WTC11 (cell line): ENCODE measurements around the gene FRAT2. TPM values are rescaled to one million over a fixed set of nuclear protein-coding genes. Genes with fewer than 3 reads are reported as not detected.

Experiments
- ATAC-seq: fragments of 200-7000 bp; cut with Tn5 transposase; 2 replicates; pipeline ENCODE4 v1.10.0; 2021; ENCODE audit warnings: mild to moderate bottlenecking, moderate library complexity
- CTCF ChIA-PET: fragments of 300-600 bp; sonication (Branson Sonifier 250); formaldehyde crosslinking; loops from one replicate; lab custom pipeline; 2021; ENCODE audit warnings: antibody characterized with exemption; lab: Charles Lee
- POLR2A ChIA-PET: fragments of 350-600 bp; sonication (Branson Sonifier 250); formaldehyde crosslinking; loops from one replicate; lab custom pipeline; 2021; ENCODE audit warnings: antibody characterized with exemption; lab: Charles Lee
- DNase-seq: peaks from one replicate; pipeline ENCODE4 v3.0.0; 2021; ENCODE audit warnings: low spot score
- H3K27ac Mint-ChIP-seq: 2 replicates; pipeline ENCODE4 v1.8.0; 2021; ENCODE audit warnings: mixed read lengths
- H3K27me3 Mint-ChIP-seq: 2 replicates; pipeline ENCODE4 v1.8.0; 2021; ENCODE audit warnings: low read depth, mild to moderate bottlenecking, moderate library complexity, mixed read lengths
- H3K36me3 Mint-ChIP-seq: 2 replicates; pipeline ENCODE4 v1.8.0; 2021; ENCODE audit warnings: mixed read lengths
- H3K4me1 Mint-ChIP-seq: 2 replicates; pipeline ENCODE4 v1.8.0; 2022; ENCODE audit warnings: mixed read lengths
- H3K4me3 Mint-ChIP-seq: 2 replicates; pipeline ENCODE4 v1.8.0; 2021; ENCODE audit warnings: mild to moderate bottlenecking, moderate library complexity, mixed read lengths
- H3K9me3 Mint-ChIP-seq: 2 replicates; pipeline ENCODE4 v1.8.0; 2021; ENCODE audit warnings: mixed read lengths
- CBFB ChIP-seq: sonication (generic); formaldehyde crosslinking; IDR thresholded peaks from 2 replicates; pipeline ENCODE4 v1.8.1; 2022; ENCODE audit warnings: mild to moderate bottlenecking, low read depth, missing genetic modification reagents
- CREM ChIP-seq: sonication (generic); formaldehyde crosslinking; IDR thresholded peaks from 2 replicates; pipeline ENCODE4 v1.8.1; 2022; ENCODE audit warnings: mild to moderate bottlenecking, missing genetic modification reagents, moderate library complexity
- ETV6 ChIP-seq: sonication (generic); formaldehyde crosslinking; IDR thresholded peaks from 2 replicates; pipeline ENCODE4 v1.8.1; 2022; ENCODE audit warnings: mild to moderate bottlenecking, missing genetic modification reagents
- FOXJ3 ChIP-seq: sonication (generic); formaldehyde crosslinking; IDR thresholded peaks from 2 replicates; pipeline ENCODE4 v1.9.0; 2021; ENCODE audit warnings: missing genetic modification reagents, mild to moderate bottlenecking, borderline replicate concordance
- FOXK1 ChIP-seq: sonication (generic); formaldehyde crosslinking; IDR thresholded peaks from 2 replicates; pipeline ENCODE4 v1.8.0; 2022; ENCODE audit warnings: mild to moderate bottlenecking, moderate library complexity, missing genetic modification reagents
- GRHL2 ChIP-seq: fragments of 250-450 bp; sonication (Bioruptor Pico); IDR thresholded peaks from 2 replicates; pipeline ENCODE4 v1.8.0; 2022; ENCODE audit warnings: mild to moderate bottlenecking, moderate library complexity; ENCODE audit not compliant: insufficient replicate concordance, severe bottlenecking
- GTF2I ChIP-seq: fragments of 250-450 bp; sonication (Bioruptor Pico); conservative IDR thresholded peaks from 2 replicates; pipeline ENCODE4 v1.4.0; 2021; ENCODE audit warnings: mild to moderate bottlenecking
- OVOL2 ChIP-seq: fragments of 250-450 bp; sonication (Bioruptor Pico); IDR thresholded peaks from 2 replicates; pipeline ENCODE4 v1.9.0; 2021; ENCODE audit warnings: mild to moderate bottlenecking, borderline replicate concordance
- PRDM15 ChIP-seq: sonication (generic); formaldehyde crosslinking; IDR thresholded peaks from 2 replicates; pipeline ENCODE4 v1.8.0; 2022; ENCODE audit warnings: missing genetic modification reagents
- PRRX2 ChIP-seq: fragments of 250-450 bp; sonication (Bioruptor Pico); IDR thresholded peaks from 2 replicates; pipeline ENCODE4 v1.8.0; 2021; ENCODE audit warnings: mild to moderate bottlenecking
- SMAD3 ChIP-seq: sonication (generic); formaldehyde crosslinking; IDR thresholded peaks from 2 replicates; pipeline ENCODE4 v1.8.0; 2022; ENCODE audit warnings: missing genetic modification reagents, mild to moderate bottlenecking, borderline replicate concordance
- SP1 ChIP-seq: sonication (generic); formaldehyde crosslinking; conservative IDR thresholded peaks from 2 replicates; pipeline ENCODE4 v1.8.1; 2022; ENCODE audit warnings: missing genetic modification reagents
- TCF7 ChIP-seq: sonication (generic); formaldehyde crosslinking; IDR thresholded peaks from 2 replicates; pipeline ENCODE4 v1.8.0; 2022; ENCODE audit warnings: mild to moderate bottlenecking, low read depth, missing genetic modification reagents, moderate library complexity
- TP53 ChIP-seq: sonication (generic); formaldehyde crosslinking; IDR thresholded peaks from 2 replicates; pipeline ENCODE4 v1.8.1; 2023; ENCODE audit warnings: mild to moderate bottlenecking, missing genetic modification reagents
- ZBTB43 ChIP-seq: sonication (generic); formaldehyde crosslinking; IDR thresholded peaks from 2 replicates; pipeline ENCODE4 v1.8.1; 2023; ENCODE audit warnings: mild to moderate bottlenecking, missing genetic modification reagents
- ZNF219 ChIP-seq: sonication (generic); formaldehyde crosslinking; IDR thresholded peaks from 2 replicates; pipeline ENCODE4 v1.8.0; 2023; ENCODE audit warnings: missing genetic modification reagents, mild to moderate bottlenecking, borderline replicate concordance
- ZNF263 ChIP-seq: sonication (generic); formaldehyde crosslinking; IDR thresholded peaks from 2 replicates; pipeline ENCODE4 v1.8.1; 2022; ENCODE audit warnings: low read depth, mild to moderate bottlenecking, moderate library complexity, missing genetic modification reagents
- ZNF423 ChIP-seq: fragments of 250-450 bp; sonication (Bioruptor Pico); IDR thresholded peaks from 2 replicates; pipeline ENCODE4 v2.1.2; 2022; ENCODE audit warnings: mild to moderate bottlenecking, moderate library complexity
- total RNA-seq: library from RNA; stranded (reverse); gene quantifications from 3 replicates; pipeline ENCODE4 v1.2.3, GENCODE V29; 2021
- TF ChIP-seq, protein P1 (sequence below): fragments of 250-450 bp; sonication (Bioruptor Pico); IDR thresholded peaks from 2 replicates; pipeline ENCODE4 v1.8.0; 2021; ENCODE audit warnings: mild to moderate bottlenecking
- TF ChIP-seq, protein P2 (sequence below): sonication (generic); formaldehyde crosslinking; IDR thresholded peaks from 2 replicates; pipeline ENCODE4 v1.8.1; 2022; ENCODE audit warnings: missing genetic modification reagents, borderline replicate concordance
- TF ChIP-seq, protein P3 (sequence below): fragments of 250-450 bp; sonication (Bioruptor Pico); IDR thresholded peaks from 2 replicates; pipeline ENCODE4 v2.1.2; 2022; ENCODE audit warnings: mild to moderate bottlenecking, moderate library complexity
- TF ChIP-seq, protein P4 (sequence below): sonication (generic); formaldehyde crosslinking; IDR thresholded peaks from 2 replicates; pipeline ENCODE4 v1.8.0; 2022; ENCODE audit warnings: mild to moderate bottlenecking, missing genetic modification reagents

The FRAT2 gene
- total RNA-seq, 1 experiment from 2014 or later = 48.2 TPM

DNA sequence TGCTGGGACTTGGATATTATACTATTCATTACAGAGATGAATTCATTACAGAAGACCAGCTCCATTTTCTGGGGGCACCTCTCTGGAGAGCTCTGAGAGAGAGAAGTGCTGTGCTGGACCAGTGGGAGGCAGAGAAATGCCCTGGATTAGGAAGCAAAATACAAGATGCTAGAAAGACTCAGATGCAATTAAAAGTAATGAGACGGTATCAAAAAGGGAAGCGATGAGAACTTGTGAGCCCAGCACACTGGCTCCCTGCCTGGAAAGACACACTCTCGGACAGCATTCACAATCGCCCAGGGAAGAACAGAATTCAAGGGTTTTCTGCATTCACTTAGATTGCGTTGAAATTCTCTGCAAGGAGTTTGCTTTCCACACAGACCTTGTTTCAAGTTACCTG, 3.5 kb upstream of the FRAT2 start:
- peak overlapping the region; percentile 92 for H3K27ac Mint-ChIP-seq
- no peaks in the 10 kb centered on the region for H3K36me3 Mint-ChIP-seq
- peak overlapping the region; percentile 60 for H3K4me3 Mint-ChIP-seq
- TF ChIP-seq GRHL2 (CRISPR knock-in tag) (no peak), PRDM15 (CRISPR knock-in tag) (no peak), ZNF263 (CRISPR knock-in tag) (no peak), OVOL2 (CRISPR knock-in tag) (no peak), ZNF219 (CRISPR knock-in tag) (no peak), GTF2I (CRISPR knock-in tag) (no peak), CBFB (CRISPR knock-in tag) (no peak), TCF7 (CRISPR knock-in tag) (no peak)
- TF ChIP-seq, protein P1, sequence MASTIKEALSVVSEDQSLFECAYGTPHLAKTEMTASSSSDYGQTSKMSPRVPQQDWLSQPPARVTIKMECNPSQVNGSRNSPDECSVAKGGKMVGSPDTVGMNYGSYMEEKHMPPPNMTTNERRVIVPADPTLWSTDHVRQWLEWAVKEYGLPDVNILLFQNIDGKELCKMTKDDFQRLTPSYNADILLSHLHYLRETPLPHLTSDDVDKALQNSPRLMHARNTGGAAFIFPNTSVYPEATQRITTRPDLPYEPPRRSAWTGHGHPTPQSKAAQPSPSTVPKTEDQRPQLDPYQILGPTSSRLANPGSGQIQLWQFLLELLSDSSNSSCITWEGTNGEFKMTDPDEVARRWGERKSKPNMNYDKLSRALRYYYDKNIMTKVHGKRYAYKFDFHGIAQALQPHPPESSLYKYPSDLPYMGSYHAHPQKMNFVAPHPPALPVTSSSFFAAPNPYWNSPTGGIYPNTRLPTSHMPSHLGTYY (CRISPR knock-in tag) = no peak
- no peaks in the 10 kb centered on the region for H3K9me3 Mint-ChIP-seq
- DNase-seq = no peak
- H3K27me3 Mint-ChIP-seq = no peaks in the 10 kb centered on the region
- H3K4me1 Mint-ChIP-seq = peaks cover 47% of the 10 kb centered on the region
- ATAC-seq = no peak
- CTCF ChIA-PET = interaction anchor here (0.6 to 1.0 kb wide), 2 partner anchors 8 to 17 kb away, joined by 3 to 5 read pairs; no protein-coding TSS in a partner anchor
- POLR2A ChIA-PET = no interaction called here

- Mint-ChIP-seq H3K36me3 (no peaks in the 10 kb centered on the region), H3K9me3 (no peaks in the 10 kb centered on the region), H3K4me1 (peaks cover 48% of the 10 kb centered on the region), H3K27me3 (no peaks in the 10 kb centered on the region), H3K4me3 (peak overlapping the region; percentile 60), H3K27ac (peak overlapping the region; percentile 92)
- ChIA-PET CTCF (interaction anchor here (0.6 to 1.0 kb wide), 3 partner anchors 9 to 58 kb away, joined by 3 to 5 read pairs (median 4); no protein-coding TSS in a partner anchor), POLR2A (interaction anchor here (1.1 kb wide), 1 partner anchor 45 kb away, joined by 3 read pairs; the partner anchor contains the start of gene ARHGAP19)
- DNase-seq (peak; percentile 64), ATAC-seq (peak; percentile 62)
- TF ChIP-seq, protein P2, sequence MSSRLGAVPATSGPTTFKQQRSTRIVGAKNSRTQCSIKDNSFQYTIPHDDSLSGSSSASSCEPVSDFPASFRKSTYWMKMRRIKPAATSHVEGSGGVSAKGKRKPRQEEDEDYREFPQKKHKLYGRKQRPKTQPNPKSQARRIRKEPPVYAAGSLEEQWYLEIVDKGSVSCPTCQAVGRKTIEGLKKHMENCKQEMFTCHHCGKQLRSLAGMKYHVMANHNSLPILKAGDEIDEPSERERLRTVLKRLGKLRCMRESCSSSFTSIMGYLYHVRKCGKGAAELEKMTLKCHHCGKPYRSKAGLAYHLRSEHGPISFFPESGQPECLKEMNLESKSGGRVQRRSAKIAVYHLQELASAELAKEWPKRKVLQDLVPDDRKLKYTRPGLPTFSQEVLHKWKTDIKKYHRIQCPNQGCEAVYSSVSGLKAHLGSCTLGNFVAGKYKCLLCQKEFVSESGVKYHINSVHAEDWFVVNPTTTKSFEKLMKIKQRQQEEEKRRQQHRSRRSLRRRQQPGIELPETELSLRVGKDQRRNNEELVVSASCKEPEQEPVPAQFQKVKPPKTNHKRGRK (CRISPR knock-in tag) = no peak
- TF ChIP-seq PRRX2 (CRISPR knock-in tag) (no peak), SP1 (CRISPR knock-in tag) (peak; percentile 56; the same call in 1 of the 2 replicates), ETV6 (CRISPR knock-in tag) (0 out of 2 replicates have a peak, but pooled peaks have one; percentile 46), ZBTB43 (CRISPR knock-in tag) (peak; percentile 55; the same call in 1 of the 2 replicates), CREM (CRISPR knock-in tag) (peak; percentile 6; the same call in 1 of the 2 replicates), FOXK1 (peak; percentile 72), TP53 (CRISPR knock-in tag) (no peak), TCF7 (CRISPR knock-in tag) (no peak), SMAD3 (0 out of 2 replicates have a peak, but pooled peaks have one; percentile 30), FOXJ3 (CRISPR knock-in tag) (peak; percentile 68; the same call in 1 of the 2 replicates), ZNF423 (CRISPR knock-in tag) (peak; percentile 82)
- TF ChIP-seq, protein P3, sequence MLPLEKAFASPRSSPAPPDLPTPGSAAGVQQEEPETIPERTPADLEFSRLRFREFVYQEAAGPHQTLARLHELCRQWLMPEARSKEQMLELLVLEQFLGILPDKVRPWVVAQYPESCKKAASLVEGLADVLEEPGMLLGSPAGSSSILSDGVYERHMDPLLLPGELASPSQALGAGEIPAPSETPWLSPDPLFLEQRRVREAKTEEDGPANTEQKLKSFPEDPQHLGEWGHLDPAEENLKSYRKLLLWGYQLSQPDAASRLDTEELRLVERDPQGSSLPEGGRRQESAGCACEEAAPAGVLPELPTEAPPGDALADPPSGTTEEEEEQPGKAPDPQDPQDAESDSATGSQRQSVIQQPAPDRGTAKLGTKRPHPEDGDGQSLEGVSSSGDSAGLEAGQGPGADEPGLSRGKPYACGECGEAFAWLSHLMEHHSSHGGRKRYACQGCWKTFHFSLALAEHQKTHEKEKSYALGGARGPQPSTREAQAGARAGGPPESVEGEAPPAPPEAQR (CRISPR knock-in tag) = no peak
- TF ChIP-seq, protein P4, sequence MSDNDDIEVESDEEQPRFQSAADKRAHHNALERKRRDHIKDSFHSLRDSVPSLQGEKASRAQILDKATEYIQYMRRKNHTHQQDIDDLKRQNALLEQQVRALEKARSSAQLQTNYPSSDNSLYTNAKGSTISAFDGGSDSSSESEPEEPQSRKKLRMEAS (CRISPR knock-in tag) = no peak
Observed at GRCh38 chr10:97336942-97337831, 2.7 kb upstream of the FRAT2 start.
